ENCODE measurements around the gene PCDH1.

The PCDH1 gene

GRCh38 chr5:141843156-141843927 lies 34.9 kb downstream of the PCDH1 start:
- no peaks in the 10 kb centered on the region for H3K36me3 Mint-ChIP-seq (ENCODE audit: low read depth)
- H3K9me3 Mint-ChIP-seq = no peaks in the 10 kb centered on the region
- no peak overlapping the region for H3K27ac Mint-ChIP-seq
- H3K4me3 Mint-ChIP-seq = no peak overlapping the region
- no peaks in the 10 kb centered on the region for H3K27me3 Mint-ChIP-seq
- H3K4me1 Mint-ChIP-seq (ENCODE audit: low read depth) = peaks cover 19% of the 10 kb centered on the region

- no peak overlapping the region for H3K27ac Mint-ChIP-seq
These were observed 36.6 kb downstream of the PCDH1 start for GRCh38 chr5:141841378-141842180.

GRCh38 chr5:141840826-141841360 lies 37.3 kb downstream of the PCDH1 start:
- no peak overlapping the region for H3K4me3 Mint-ChIP-seq
- no peaks in the 10 kb centered on the region for H3K27me3 Mint-ChIP-seq
- peaks cover 24% of the 10 kb centered on the region for H3K4me1 Mint-ChIP-seq (ENCODE audit: low read depth)
- no peak overlapping the region for H3K27ac Mint-ChIP-seq
- no peaks in the 10 kb centered on the region for H3K36me3 Mint-ChIP-seq (ENCODE audit: low read depth)
- H3K9me3 Mint-ChIP-seq = no peaks in the 10 kb centered on the region

More at GRCh38 chr5:141841378-141842180, 36.6 kb downstream of the PCDH1 start:
- no peaks in the 10 kb centered on the region for H3K9me3 Mint-ChIP-seq
- no peak overlapping the region for H3K4me3 Mint-ChIP-seq
- no peaks in the 10 kb centered on the region for H3K27me3 Mint-ChIP-seq
- H3K4me1 Mint-ChIP-seq (ENCODE audit: low read depth) = peaks cover 22% of the 10 kb centered on the region
- H3K36me3 Mint-ChIP-seq (ENCODE audit: low read depth) = no peaks in the 10 kb centered on the region

- H3K4me1 Mint-ChIP-seq (ENCODE audit: low read depth) = peaks cover 22% of the 10 kb centered on the region
- H3K27me3 Mint-ChIP-seq = no peaks in the 10 kb centered on the region
- H3K27ac Mint-ChIP-seq = no peak overlapping the region
- H3K4me3 Mint-ChIP-seq = no peak overlapping the region
- no peaks in the 10 kb centered on the region for H3K36me3 Mint-ChIP-seq (ENCODE audit: low read depth)
- H3K9me3 Mint-ChIP-seq = no peaks in the 10 kb centered on the region
These were observed 37.9 kb downstream of the PCDH1 start for GRCh38 chr5:141840280-141840812.

GRCh38 chr5:141839015-141839513 lies 39.1 kb downstream of the PCDH1 start:
- no peaks in the 10 kb centered on the region for H3K36me3 Mint-ChIP-seq (ENCODE audit: low read depth)
- H3K27ac Mint-ChIP-seq = no peak overlapping the region
- no peak overlapping the region for H3K4me3 Mint-ChIP-seq
- H3K27me3 Mint-ChIP-seq = no peaks in the 10 kb centered on the region
- H3K9me3 Mint-ChIP-seq = no peaks in the 10 kb centered on the region
- peaks cover 18% of the 10 kb centered on the region for H3K4me1 Mint-ChIP-seq (ENCODE audit: low read depth)

GRCh38 chr5:141838326-141839014 lies 39.7 kb downstream of the PCDH1 start:
- no peak overlapping the region for H3K27ac Mint-ChIP-seq
- H3K36me3 Mint-ChIP-seq (ENCODE audit: low read depth) = no peaks in the 10 kb centered on the region
- H3K27me3 Mint-ChIP-seq = no peaks in the 10 kb centered on the region
- peaks cover 18% of the 10 kb centered on the region for H3K4me1 Mint-ChIP-seq (ENCODE audit: low read depth)
- H3K9me3 Mint-ChIP-seq = no peaks in the 10 kb centered on the region
- H3K4me3 Mint-ChIP-seq = no peak overlapping the region

GRCh38 chr5:141835928-141836670 lies 42.1 kb downstream of the PCDH1 start:
- peak overlapping the region; percentile 3 for H3K4me3 Mint-ChIP-seq
- H3K27ac Mint-ChIP-seq = peak overlapping the region; percentile 37
- peaks cover 18% of the 10 kb centered on the region for H3K4me1 Mint-ChIP-seq (ENCODE audit: low read depth)
- no peaks in the 10 kb centered on the region for H3K9me3 Mint-ChIP-seq
- no peaks in the 10 kb centered on the region for H3K36me3 Mint-ChIP-seq (ENCODE audit: low read depth)
- no peaks in the 10 kb centered on the region for H3K27me3 Mint-ChIP-seq

- peaks cover 18% of the 10 kb centered on the region for H3K4me1 Mint-ChIP-seq (ENCODE audit: low read depth)
- no peaks in the 10 kb centered on the region for H3K27me3 Mint-ChIP-seq
These were observed 43.9 kb downstream of the PCDH1 start for GRCh38 chr5:141834331-141834730.

GRCh38 chr5:141832131-141832530 lies 46.1 kb downstream of the PCDH1 start:
- H3K4me3 Mint-ChIP-seq = no peak overlapping the region
- H3K4me1 Mint-ChIP-seq (ENCODE audit: low read depth) = peaks cover 12% of the 10 kb centered on the region
- no peaks in the 10 kb centered on the region for H3K27me3 Mint-ChIP-seq
- H3K36me3 Mint-ChIP-seq (ENCODE audit: low read depth) = no peaks in the 10 kb centered on the region
- H3K27ac Mint-ChIP-seq = no peak overlapping the region
- H3K9me3 Mint-ChIP-seq = no peaks in the 10 kb centered on the region

More at GRCh38 chr5:141834331-141834730, 43.9 kb downstream of the PCDH1 start:
- Mint-ChIP-seq H3K4me3 (no peak overlapping the region), H3K36me3 (ENCODE audit: low read depth) (no peaks in the 10 kb centered on the region), H3K27ac (no peak overlapping the region), H3K9me3 (no peaks in the 10 kb centered on the region)

GRCh38 chr5:141828162-141828561 lies 50.0 kb downstream of the PCDH1 start:
- no peaks in the 10 kb centered on the region for H3K36me3 Mint-ChIP-seq (ENCODE audit: low read depth)
- H3K9me3 Mint-ChIP-seq = no peaks in the 10 kb centered on the region
- H3K4me1 Mint-ChIP-seq (ENCODE audit: low read depth) = no peaks in the 10 kb centered on the region
- no peak overlapping the region for H3K27ac Mint-ChIP-seq
- H3K27me3 Mint-ChIP-seq = no peaks in the 10 kb centered on the region
- no peak overlapping the region for H3K4me3 Mint-ChIP-seq

- no peaks in the 10 kb centered on the region for H3K9me3 Mint-ChIP-seq
- H3K4me3 Mint-ChIP-seq = no peak overlapping the region
- no peaks in the 10 kb centered on the region for H3K36me3 Mint-ChIP-seq (ENCODE audit: low read depth)
- no peaks in the 10 kb centered on the region for H3K27me3 Mint-ChIP-seq
- H3K27ac Mint-ChIP-seq = no peak overlapping the region
- H3K4me1 Mint-ChIP-seq (ENCODE audit: low read depth) = no peaks in the 10 kb centered on the region
These were observed 51.5 kb downstream of the PCDH1 start for GRCh38 chr5:141826674-141827073.

- no peak overlapping the region for H3K4me3 Mint-ChIP-seq
- no peak overlapping the region for H3K27ac Mint-ChIP-seq
- no peaks in the 10 kb centered on the region for H3K9me3 Mint-ChIP-seq
- no peaks in the 10 kb centered on the region for H3K27me3 Mint-ChIP-seq
- H3K4me1 Mint-ChIP-seq (ENCODE audit: low read depth) = no peaks in the 10 kb centered on the region
- no peaks in the 10 kb centered on the region for H3K36me3 Mint-ChIP-seq (ENCODE audit: low read depth)
These were observed 52.2 kb downstream of the PCDH1 start for GRCh38 chr5:141825791-141826560.

- no peak overlapping the region for H3K27ac Mint-ChIP-seq
- H3K36me3 Mint-ChIP-seq (ENCODE audit: low read depth) = no peaks in the 10 kb centered on the region
- H3K4me1 Mint-ChIP-seq (ENCODE audit: low read depth) = no peaks in the 10 kb centered on the region
- H3K4me3 Mint-ChIP-seq = no peak overlapping the region
- H3K9me3 Mint-ChIP-seq = no peaks in the 10 kb centered on the region
- no peaks in the 10 kb centered on the region for H3K27me3 Mint-ChIP-seq
These were observed 53.0 kb downstream of the PCDH1 start for GRCh38 chr5:141825241-141825671.
